Heart left ventricle (tissue), 16 donors: ENCODE measurements around the gene PITHD1. TPM values are rescaled to one million over a fixed set of nuclear protein-coding genes. Genes with fewer than 3 reads are reported as not detected.

Experiments used
- ATAC-seq, 4 donors: fragments of 200-7000 bp; cut with Tn5 transposase; one replicate each; pipeline ENCODE4 v1.9.1; 2020 to 2022; ENCODE audit warnings: moderate library complexity in 4 of 4, mild to moderate bottlenecking in 3 of 4, moderate number of reproducible peaks in 1 of 4
- DNase-seq, 5 donors: peaks; one replicate each; pipeline ENCODE4 v3.0.0-alpha.2; 2020
- H3K27ac ChIP-seq, 12 donors: fragments of 200-600 bp; sonication (generic) in 4 of 12; one replicate each; pipeline versions ENCODE4 v1.5.0 to v1.8.0; 2016 to 2022; ENCODE audit warnings: mild to moderate bottlenecking in 2 of 12
- H3K27me3 ChIP-seq, 9 donors: fragments of 200-600 bp; sonication (generic) in 2 of 9; one replicate each; pipeline versions ENCODE4 v1.5.1 to v1.8.0; 2016 to 2022; ENCODE audit warnings: mild to moderate bottlenecking in 3 of 9
- H3K36me3 ChIP-seq, 9 donors: fragments of 200-600 bp; sonication (generic) in 2 of 9; one replicate each; pipeline versions ENCODE4 v1.5.0 to v1.8.0; 2018 to 2022; ENCODE audit warnings: mild to moderate bottlenecking in 2 of 9
- H3K4me1 ChIP-seq, 12 donors: fragments of 200-600 bp; sonication (generic) in 4 of 12; one replicate each; pipeline versions ENCODE4 v1.5.0 to v1.8.0; 2016 to 2022; ENCODE audit warnings: mild to moderate bottlenecking in 3 of 12
- H3K4me3 ChIP-seq, 12 donors: fragments of 200-600 bp; sonication (generic) in 4 of 12; one replicate each; pipeline versions ENCODE4 v1.5.0 to v1.8.0; 2017 to 2022; ENCODE audit warnings: mild to moderate bottlenecking in 9 of 12, moderate library complexity in 4 of 12
- H3K9me3 ChIP-seq, 12 donors: fragments of 200-600 bp; sonication (generic) in 4 of 12; one replicate each; pipeline versions ENCODE4 v1.5.0 to v1.8.0; 2016 to 2022; ENCODE audit warnings: mild to moderate bottlenecking in 1 of 12
- CTCF ChIP-seq, 12 donors: fragments of 200-600 bp; sonication (generic) in 4 of 12; IDR thresholded peaks; one replicate each; pipeline versions ENCODE4 v1.5.0 to v1.8.0; 2018 to 2022; ENCODE audit warnings: antibody characterized with exemption in 12 of 12, mild to moderate bottlenecking in 5 of 12
- POLR2A ChIP-seq, 2 donors: fragments of 450-650 bp; IDR thresholded peaks; one replicate each; pipeline ENCODE4 v1.6.1; 2017; ENCODE audit warnings: antibody characterized with exemption in 2 of 2, mild to moderate bottlenecking in 2 of 2, moderate library complexity in 2 of 2
- WGBS, 4 donors: extraction: QIAGEN DNeasy Blood & Tissue Kit in 2 of 4; methylation state at CpG; one replicate each; pipeline versions ENCODE4 v1.1.5 to v1.1.7; 2013 to 2018; 5-methylcytosine and 5-hydroxymethylcytosine counted together
- intact Hi-C, 10 donors: fragments of 100-400 bp; cut with DNase I; formaldehyde crosslinking; loops; one replicate each; pipeline versions ENCODE4 v1.11.1 to v1.14.2; 2022
- polyA plus RNA-seq, 2 donors: library from polyadenylated mRNA; stranded (reverse); fragments of 200-250 nt; gene quantifications; one replicate each; pipeline ENCODE4 v1.2.3, GENCODE V29; 2013
- total RNA-seq, 9 donors: library from RNA; depleted of rRNA in 2 of 9; stranded (reverse); fragments of >200 nt in 2 of 9; fragmentation: NEBNext Ultra II Directional in 3 of 9; extraction: Animal tissue kit (Norgen Biotek cat#: 25700) in 3 of 9; gene quantifications; one replicate each; pipeline versions ENCODE4 v1.1.0 to v1.2.4, GENCODE V29; 2016 to 2023
- donor health status: ischemic (EF 13 %, LVEDD 7.1; RV severe dilation, severe dysfunction).
- donor health status: healthy with polysubstance abuse.
- donor health status: DM: no; HTN: yes; CAD: no.
- donor health status: DM: no; HTN: no; CAD: no.
- donor health status: ischemic (EF 25% LVEDD 6.9; RV normal size, moderate dysfunction).
- donor health status: ischemic (EF 25% LVEDD 5.7; RV mildly dilated, moderate dysfunction).
- donor health status: healthy.
- donor health status: DM: yes; HTN: yes; CAD: no.
- donor health status: ischemic (EF 35%, LVEDD 5.7; RV mildly dilated, moderate dysfunction).
- donor health status: nonischemic (EF 11% LVEDD 7.7; RV severe dilation, severe dysfunction).
- donor health status: DM: yes; HTN: yes; CAD: no.
- donor health status: PGD.
- donor health status: ischemic (EF 29% LVEDD 5.4; RV normal size, mild dysfunction).
- donor health status: nonischemic (EF 23%, LVEDD 6.1; RV moderate dilation, normal function).

PITHD1 gene
- total and polyA plus RNA-seq, 11 donors = 31.8 to 86.4 (median 46.2) TPM

- intact Hi-C loops = no loop called here
- Histone ChIP-seq H3K4me1 (peaks cover 7 to 45% (median 30%) of the 10 kb centered on the region in 12 donors), H3K27me3 (no peaks in the 10 kb centered on the region), H3K9me3 (no peaks in the 10 kb centered on the region), H3K36me3 (peaks cover 0 to 51% (median 13%) of the 10 kb centered on the region in 9 donors), H3K4me3 (no peak overlapping the region), H3K27ac (no peak overlapping the region)
- DNase-seq (no peak), ATAC-seq (no peak)
- WGBS, 4 donors = 50 to 89% (median 87%) methylated on average over 2 to 16 of the region's 16 CpGs
- TF ChIP-seq CTCF (IDR thresholded peaks at IDR 0.05) (no peak), POLR2A (IDR thresholded peaks at IDR 0.05) (no peak)
Measured at GRCh38 chr1:23795676-23796465, 17.7 kb downstream of the PITHD1 start.

- H3K27ac ChIP-seq = no peak overlapping the region
- no peak for TF ChIP-seq POLR2A (IDR thresholded peaks at IDR 0.05)
- TF ChIP-seq CTCF (IDR thresholded peaks at IDR 0.05) = no peak
- H3K4me3 ChIP-seq = no peak overlapping the region
- H3K9me3 ChIP-seq = no peaks in the 10 kb centered on the region
- DNase-seq (no peak), ATAC-seq (no peak)
- no peaks in the 10 kb centered on the region for H3K27me3 ChIP-seq
- peaks cover 7 to 47% (median 34%) of the 10 kb centered on the region in 12 donors for H3K4me1 ChIP-seq
- H3K36me3 ChIP-seq = peaks cover 0 to 51% (median 13%) of the 10 kb centered on the region in 9 donors
- WGBS, 4 donors = 73 to 77% (median 75%) methylated on average over 14 to 17 of the region's 17 CpGs
- intact Hi-C loops = no loop called here
Measured at GRCh38 chr1:23796466-23797271, 18.5 kb downstream of the PITHD1 start.

GRCh38 chr1:23797478-23798448, 19.5 kb downstream of the PITHD1 start:
- intact Hi-C loops = no loop called here
- Histone ChIP-seq H3K4me1 (peaks cover 3 to 38% (median 26%) of the 10 kb centered on the region in 12 donors), H3K27me3 (no peaks in the 10 kb centered on the region), H3K9me3 (no peaks in the 10 kb centered on the region), H3K4me3 (no peak overlapping the region), H3K27ac (no peak overlapping the region), H3K36me3 (peaks cover 0 to 51% (median 13%) of the 10 kb centered on the region in 9 donors)
- DNase-seq = no peak
- ATAC-seq = no peak
- WGBS, 4 donors = 78 to 85% (median 83%) methylated on average over 19 to 20 of the region's 20 CpGs
- no peak for TF ChIP-seq POLR2A (IDR thresholded peaks at IDR 0.05)
- no peak for TF ChIP-seq CTCF (IDR thresholded peaks at IDR 0.05)
